ENCODE data around the gene GCK.
"Not testable (repeated sequence)": the region's sequence is repeated elsewhere in the genome, so short reads cannot be mapped to it uniquely, and the experiment has no call there.

Gene GCK

DNA sequence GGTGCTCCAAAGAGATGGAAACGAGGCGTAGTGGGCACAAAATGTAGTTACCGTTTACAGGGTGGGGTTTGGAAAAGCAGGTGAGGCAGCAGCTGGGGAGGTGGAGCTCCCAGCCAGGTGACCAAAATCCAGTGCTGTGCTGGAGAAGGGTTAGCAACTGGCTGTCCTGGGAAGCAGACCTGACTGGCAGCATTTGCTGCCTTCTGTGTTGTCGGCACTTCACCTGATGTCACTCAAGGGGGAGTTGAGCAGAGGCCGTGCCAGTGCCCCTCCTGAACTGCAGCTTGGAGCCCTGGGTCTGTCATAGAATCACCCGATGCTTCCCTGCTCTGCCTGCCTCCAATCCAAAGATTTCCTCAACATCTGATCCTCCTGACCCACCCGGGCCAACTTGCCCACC, 12.8 kb downstream of the GCK start:
- DNase-seq = no peak

GRCh38 chr7:44175730-44176129, 13.5 kb downstream of the GCK start:
- no peak for DNase-seq

GRCh38 chr7:44174694-44174948, 14.6 kb downstream of the GCK start:
- not testable (repeated sequence) for DNase-seq

GRCh38 chr7:44173911-44174693, 15.1 kb downstream of the GCK start:
- DNase-seq = no peak

DNA sequence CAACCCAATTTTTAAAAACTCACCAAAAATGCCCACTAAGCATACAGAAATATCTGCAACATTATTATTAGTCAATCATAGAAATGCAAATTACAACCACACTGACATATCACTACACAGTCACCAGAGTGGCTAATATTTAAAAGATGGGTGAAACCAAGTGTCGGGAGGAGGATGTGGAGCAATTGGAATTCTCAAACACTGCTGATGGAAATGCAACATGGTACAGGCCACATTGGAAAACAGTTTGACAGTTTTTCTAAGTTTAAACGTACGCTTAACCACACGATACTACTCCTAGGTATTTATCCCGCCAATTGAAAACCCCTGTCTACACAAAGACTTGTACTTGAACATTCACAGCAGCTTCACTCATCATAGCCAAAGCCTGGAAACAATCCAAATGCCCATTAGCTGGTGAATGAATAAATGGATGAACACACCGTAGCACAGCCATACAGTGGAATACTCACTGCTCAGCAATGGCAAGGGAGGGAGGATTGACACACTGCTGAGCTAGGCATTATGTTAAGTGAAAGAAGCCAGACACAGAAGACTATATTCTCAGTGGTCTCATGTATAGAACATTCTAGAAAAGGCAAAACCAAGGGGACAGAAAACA, 16.3 kb downstream of the GCK start:
- no peak for DNase-seq

DNA sequence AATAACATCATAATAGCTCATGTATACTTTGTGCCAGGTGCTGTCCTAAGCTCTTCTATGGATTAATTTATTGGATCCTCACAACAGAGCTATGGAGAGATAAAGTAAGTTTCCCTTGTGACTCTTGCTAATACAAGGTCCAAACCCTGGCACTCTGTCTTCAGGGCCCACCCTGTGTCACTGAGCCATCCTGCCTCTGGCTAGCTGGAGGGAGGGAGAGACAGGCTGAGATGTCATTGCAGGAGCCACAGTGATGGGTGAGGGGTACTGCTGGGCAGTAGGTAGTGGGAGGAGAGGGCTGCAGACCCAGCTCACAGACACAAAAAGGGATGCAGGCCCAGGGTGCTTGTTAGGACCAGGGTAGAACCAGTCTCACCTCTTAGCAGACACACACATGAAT, 16.9 kb downstream of the GCK start:
- DNase-seq = no peak

DNA sequence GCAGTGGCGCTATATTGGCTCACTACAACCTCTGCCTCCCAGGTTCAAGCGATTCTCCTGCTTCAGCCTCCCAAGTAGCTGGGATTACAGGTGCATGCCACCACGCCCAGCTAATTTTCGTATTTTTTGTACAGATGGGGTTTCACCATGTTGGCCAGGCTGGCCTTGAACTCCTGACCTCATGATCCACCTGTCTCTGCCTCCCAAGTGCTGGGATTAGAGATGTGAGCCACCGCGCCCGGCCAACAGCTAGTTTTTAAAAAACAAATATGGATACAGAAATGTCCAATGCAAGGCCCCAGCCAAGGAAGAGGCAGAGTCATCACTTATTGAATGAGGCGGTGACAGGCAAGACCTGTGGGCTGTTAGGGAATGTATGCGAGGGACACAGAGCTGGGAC, 17.3 kb downstream of the GCK start:
- not testable (repeated sequence) for DNase-seq

GRCh38 chr7:44167920-44168319, 21.3 kb downstream of the GCK start:
- no peak for DNase-seq

- DNase-seq = no peak
These were observed 25.6 kb downstream of the GCK start for GRCh38 chr7:44163591-44163990.

- no peak for DNase-seq
These were observed 26.3 kb downstream of the GCK start for GRCh38 chr7:44162785-44163395.

DNA sequence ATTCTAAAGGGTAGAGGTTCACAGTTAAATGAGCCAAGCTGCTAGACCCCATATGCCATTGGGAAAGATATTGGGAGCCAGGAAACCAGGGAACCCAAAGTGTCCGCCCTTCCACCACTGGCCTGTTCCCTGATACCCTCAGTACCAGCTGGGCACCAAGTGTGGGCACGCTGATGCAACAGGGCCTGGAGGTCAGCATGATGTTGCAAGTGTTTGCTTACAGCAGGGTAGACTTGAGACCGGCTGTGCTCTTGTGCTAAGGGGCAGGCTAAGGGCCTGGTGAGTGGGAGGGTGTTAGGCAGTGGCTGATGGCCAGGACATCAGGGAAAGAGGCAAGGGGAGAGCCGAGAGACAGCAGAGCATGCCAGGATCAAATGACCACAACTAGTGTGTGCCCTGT, 27.1 kb downstream of the GCK start:
- DNase-seq = no peak

DNA sequence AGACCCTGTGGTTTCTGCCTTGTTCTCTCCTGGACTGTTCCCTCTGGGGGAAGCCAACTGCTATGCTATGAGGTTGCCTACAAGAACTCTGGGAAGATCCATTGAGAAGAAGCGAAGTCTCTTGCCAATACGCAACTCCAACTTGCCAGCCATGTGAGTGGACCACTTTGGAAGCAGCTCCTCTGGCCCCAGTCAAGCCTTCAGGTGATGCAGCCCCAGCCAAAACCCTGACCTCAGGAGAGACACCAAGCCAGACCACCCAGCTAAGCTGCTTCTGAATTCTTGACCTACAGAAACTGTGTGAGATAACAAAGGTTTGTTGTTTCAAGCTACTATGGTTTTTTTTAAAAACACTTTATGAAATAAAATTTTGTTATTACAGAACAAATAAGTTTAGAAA, 27.9 kb downstream of the GCK start:
- no peak for DNase-seq

DNA sequence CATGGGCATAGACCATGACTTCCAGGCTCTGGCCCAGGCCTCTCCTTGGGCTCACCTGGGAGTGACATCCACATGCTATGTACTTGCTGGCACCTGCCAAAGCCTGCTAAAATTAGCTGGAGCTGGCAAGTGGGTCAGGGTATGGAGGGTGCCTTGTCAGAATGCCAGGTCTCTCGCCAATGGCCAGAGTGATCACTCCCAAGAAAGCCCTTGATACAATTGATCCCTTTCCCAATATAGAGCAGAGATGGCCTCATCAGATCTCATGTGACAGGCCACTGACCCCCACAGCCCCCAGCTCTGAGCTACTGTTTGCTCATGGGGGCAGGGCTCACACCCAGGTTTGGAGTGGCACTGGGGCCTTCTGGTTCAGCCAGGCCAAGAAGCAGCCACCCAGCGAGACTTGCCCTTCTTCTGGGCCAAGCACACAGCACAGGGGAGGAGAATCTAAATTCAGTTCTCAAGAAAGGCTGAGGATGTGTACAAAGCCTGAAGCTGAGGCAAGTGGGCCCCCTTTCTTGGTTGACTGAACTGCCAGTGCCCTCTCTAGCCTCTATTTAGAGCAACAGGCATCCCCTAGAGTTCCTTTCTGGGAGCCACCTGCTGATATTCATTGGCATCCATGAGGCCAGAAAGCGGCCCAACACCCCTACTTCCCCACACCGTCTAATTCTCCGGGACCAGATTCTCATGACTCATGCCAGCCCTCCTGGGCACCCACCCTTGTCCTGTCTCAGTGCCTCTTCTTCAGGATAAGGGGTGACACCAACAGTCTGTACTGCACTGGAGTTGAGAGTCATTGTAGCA, 29.2 kb downstream of the GCK start:
- DNase-seq = no peak

GRCh38 chr7:44158873-44159631, 30.2 kb downstream of the GCK start:
- DNase-seq = no peak

- no peak for DNase-seq
These were observed 31.0 kb downstream of the GCK start for GRCh38 chr7:44158096-44158872.

DNA sequence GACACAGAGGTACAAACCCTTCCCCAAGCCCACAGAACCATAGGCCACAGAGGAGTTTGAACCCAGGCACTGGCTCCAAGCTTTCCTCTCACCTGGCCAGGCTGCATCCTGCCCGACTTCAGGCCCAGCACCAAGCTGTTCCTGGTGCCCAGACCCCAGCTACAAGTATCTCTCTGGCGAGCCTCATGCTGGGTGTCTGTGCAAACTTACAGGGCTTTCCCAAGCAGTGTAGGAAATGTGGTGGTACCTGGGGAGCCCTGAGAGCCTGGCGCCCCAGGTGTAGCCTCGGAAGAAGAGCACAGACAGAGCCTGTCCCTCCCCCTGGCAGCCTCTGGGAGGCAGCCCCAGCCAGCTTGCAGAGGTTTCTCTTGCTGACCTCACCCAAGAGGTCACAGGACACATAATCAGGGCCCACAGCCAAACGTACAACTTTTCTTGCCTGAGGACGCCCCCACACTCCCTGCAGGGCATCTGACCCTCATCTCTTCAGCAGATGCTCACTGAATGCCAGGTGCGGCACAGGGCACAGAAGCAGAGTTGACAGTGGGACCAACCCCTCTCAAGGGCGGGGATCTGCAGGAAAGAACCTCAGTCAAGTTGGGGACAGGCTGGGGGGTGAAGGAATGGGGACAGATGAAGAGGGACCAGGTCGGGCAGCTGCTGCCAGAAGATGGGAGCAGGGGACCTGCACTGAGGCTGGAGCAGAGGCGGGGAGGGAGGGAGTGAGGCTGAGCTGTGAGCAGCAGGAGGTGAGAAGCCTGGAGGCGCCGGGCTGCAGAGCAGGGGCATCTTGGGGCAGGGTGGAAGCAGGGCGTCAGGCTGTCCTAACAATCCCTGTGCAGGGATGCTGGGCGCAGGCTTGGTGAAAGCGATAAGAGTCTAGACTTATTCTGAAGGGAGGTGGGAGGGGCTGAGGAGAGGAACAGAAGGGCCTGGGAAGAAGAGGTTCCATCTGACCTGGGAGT, 31.8 kb downstream of the GCK start:
- peak; percentile 38 for DNase-seq

- DNase-seq = no peak
These were observed 32.7 kb downstream of the GCK start for GRCh38 chr7:44156453-44157010.

GRCh38 chr7:44155191-44156185, 33.8 kb downstream of the GCK start:
- DNase-seq = no peak

- no peak for DNase-seq
These were observed 34.5 kb downstream of the GCK start for GRCh38 chr7:44154703-44155102.
